GM18870 (cell line): Measurements from ENCODE around the gene GNB2.

Experiments used
- ATAC-seq: cut with Tn5 transposase; IDR thresholded peaks from one replicate; pipeline ENCODE4 v1.9.1; 2021; ENCODE audit warnings: moderate library complexity; ENCODE audit not compliant: unreplicated experiment

GNB2 gene

DNA sequence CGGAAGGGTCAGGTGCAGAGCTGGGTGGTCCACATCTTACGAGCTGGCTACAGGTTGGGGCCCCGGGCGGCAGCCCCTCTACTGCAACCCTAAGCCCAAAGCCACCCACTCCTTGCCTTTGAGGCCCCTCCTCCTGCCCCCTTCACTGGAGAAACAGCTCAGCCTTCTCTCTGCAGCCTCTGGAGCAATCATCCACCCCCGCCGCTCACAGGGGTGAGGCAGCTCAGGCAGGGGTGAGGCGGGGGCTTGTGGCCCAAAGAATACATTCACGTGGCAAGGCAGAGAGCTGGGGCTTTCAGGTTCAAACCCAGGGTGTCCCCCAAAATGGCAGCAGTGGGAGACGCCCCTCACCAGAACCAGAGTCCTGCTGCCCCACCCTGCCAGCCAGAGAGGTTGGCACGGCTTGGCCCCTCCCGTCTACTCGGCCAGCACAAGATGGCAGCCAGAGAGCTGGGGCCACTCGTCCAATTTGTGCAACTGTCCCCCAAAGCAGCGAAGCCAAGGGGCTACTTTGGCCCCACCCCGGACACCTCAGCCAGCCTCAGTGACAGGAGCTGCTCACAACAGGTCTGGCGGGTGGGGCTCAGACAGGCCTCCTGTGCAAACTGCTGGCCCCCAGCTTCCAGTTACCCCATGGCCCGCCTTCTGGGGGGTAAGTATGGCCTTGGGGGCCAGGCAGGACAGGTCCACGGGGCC lies 7.2 kb downstream of the GNB2 start:
- no peak for ATAC-seq

DNA sequence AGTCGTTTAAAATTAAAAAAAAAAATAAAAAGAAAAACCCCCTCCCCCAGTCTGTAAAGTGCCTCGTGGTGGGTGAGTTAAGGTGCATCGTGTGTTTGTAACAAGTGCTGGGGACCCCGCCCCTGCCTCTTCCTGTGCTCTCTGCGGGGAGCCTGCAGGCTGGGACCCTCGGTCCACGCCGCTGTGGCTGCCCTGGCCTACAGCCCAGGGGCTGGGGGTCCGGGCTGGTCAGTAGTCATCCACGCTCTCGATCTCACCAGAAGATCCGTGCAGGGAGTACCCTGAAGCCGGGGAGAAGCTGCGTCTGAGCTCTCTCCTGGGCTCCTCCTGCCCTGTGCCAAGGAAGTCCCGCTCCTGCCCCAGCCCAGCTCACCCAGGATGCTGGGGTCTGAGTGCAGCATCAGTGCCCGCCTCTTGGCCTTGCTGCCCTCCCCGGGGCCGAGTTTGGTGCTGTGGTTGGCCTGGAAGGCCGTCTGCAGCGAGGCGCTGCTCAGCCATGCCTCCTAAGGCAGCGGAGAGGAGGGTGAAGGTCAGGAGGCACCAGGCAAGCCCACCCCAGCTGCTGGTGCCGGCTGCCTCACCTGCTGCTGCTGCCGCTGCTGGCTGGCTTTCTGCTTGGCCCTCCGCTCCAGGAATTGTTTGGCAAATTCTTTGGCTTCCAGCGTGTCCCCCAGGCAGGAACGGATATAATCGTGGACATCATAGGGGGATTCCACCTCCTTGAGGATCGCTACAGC lies 8.1 kb downstream of the GNB2 start:
- no peak for ATAC-seq

DNA sequence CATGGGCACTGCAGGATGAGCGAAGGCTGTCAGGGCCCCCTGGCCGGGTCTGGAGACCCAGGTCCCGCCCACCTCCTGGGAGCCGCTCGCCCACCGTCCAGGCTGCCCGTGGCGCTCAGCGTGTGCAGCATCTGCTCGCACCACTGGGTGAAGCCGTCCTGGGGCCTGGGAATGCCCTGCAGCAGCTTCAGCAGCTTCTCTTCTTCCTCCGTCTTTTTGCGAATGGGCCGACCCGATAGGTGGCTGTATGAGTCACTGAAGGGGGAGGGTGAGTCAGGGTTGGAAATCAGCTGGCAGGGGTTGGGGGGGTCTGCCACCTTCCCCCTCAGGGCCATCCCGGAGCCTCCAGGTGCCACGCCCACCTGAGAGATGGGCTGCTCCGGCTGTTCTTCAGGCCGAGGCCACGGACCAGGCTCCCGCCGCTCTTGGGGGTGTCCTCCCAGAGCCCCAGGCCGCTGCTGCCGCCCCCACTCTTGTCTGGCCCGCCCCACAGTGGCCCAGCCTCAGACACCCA lies 8.7 kb downstream of the GNB2 start:
- no peak for ATAC-seq

DNA sequence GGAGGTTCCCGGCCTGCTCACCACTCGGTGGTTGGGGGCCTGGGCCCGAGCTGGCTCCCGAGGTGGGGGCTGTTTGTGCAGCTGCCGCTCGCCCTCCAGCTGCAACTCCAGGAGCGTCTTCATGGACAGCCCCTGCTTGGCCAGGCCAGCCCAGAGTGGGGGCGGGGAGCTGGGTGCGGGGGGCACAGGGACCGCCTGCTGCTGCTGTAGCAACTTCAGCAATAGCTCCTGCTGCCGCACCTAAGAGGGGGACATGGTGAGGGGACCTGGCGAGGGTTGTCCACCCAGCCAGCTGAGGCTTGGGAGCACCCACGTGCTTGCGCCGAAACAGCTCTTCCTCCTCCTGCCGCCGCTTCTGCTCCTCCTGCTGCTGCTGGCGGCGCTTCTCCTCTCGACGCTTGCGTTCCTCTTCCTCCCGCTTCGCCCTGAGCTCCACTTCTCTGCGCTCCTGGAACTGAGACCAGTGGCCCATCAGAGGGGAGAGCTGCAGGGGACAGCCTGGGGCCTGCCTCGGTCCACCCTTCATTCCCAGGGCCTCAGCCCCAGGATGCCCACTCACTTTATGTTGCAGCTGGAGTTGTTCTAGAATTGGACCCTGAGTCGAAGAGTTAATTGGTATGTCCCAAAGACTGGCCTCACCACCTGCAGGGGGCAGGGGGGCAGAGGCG lies 9.6 kb downstream of the GNB2 start:
- no peak for ATAC-seq

DNA sequence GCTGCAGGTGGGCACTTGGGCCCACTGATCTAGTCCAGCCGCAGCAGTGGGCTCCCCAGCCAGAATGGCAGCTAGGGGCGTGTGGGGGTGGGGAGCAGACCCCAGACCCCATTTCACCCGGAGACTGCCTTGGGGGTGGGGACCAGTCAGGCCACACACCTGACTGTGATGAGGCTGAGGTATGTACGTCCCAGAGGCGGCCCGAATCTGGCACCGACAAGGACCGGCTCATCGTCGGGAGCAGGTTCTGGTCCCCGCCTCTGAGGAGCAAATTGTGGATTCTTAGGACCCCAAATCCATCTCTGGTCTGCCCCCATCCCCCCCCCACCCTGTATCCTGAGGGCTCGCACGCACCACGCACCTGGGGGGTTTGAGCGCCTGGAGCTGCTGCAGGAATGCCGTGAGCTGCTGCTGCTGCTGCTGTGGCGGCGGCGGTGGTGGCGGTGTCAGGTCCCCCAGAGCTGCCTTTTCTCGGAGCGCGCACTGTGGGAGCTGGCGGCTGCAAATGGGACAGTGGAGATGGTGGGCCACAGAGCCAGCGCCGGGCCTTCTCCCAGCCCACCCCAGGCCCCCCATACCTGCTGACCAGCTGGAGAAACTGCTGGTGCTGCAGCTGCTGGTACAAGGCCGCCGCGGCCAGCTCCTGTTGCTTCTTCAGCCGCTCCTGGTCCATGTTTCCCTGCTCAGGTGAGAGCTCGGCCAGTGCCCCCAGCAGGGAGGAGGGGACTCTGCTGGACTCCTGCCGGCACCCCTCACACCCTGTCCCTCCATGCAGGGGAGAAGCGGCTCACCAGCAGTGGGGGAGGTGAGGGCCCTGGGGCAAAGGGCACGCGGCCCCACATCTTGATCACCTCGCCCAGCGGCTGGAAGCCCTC lies 10.4 kb downstream of the GNB2 start:
- no peak for ATAC-seq

DNA sequence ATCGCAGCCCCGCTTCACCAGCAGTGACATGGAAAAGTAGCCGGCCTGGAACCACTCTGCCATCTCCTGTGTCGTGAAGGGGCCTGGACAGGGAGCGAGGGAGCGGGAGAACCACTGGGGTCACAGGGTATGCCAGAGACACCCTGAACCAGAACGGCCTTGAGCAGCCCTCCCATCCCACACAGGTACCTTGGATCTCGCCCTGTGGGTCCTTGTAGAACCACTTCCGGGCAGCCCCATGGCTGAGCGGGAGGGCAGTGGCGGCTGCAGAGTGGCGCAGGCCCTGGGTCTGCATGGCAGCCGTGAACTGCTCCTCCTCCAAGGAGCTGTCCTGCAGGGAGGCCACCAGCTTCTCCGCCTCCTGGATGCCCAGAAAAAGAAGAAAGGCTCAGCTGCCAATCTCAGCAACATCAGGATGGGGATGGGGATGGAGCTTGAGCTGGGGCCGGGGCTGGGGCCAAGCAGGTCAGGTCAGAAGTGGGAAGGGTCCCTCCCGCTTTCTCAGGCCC lies 11.0 kb downstream of the GNB2 start:
- ATAC-seq = no peak

DNA sequence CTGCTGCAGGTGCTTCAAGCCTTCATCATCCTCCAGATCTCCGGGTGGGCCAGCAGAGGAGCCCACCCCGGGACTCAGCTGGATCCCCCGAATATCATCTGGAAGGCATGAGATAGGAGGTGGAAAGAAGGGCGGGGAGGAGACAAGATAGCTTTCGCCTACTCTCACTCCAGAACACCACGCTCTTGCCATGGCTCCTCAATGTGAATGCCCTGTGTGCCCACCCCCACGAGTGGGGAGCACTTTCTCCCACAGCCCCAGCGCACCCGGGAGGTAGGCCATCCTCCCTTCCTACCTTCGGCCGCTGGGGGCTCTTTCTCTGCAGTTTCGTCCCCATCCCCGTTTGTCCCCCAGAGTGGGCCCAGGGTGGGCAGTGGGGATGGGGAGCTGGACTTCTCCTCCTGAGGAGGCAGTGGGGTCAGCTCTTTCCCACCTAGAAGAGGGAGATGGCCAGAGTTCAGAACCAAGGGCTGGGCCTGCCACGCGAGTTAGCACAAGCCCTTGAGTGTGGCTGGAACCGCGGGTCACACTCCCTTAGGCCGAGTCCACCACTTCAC lies 11.6 kb downstream of the GNB2 start:
- no peak for ATAC-seq

DNA sequence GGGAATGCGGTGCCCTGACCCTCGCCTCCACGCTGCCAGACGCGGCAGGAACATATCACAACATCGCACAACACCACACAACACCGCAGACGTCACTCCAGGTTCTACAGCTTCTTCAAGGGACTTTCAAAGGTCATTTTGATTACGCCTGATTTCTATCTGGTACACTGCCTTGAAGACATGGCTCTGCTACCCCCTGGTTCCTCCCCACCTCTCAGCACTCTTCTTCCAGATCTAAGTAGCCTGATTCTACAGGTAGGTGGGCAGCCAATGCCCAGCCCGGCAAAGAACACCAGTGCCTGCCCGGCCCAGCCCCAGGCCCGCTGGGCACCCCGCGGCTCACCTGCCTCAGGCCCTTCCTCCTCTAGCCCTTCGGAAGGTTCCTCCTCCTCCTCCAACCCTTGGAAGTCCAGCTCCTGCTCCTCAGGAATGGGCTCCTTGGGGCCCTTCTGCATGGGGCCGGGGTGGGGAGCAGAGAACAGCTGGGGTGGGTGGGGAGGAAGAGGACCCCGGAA lies 12.1 kb downstream of the GNB2 start:
- no peak for ATAC-seq

DNA sequence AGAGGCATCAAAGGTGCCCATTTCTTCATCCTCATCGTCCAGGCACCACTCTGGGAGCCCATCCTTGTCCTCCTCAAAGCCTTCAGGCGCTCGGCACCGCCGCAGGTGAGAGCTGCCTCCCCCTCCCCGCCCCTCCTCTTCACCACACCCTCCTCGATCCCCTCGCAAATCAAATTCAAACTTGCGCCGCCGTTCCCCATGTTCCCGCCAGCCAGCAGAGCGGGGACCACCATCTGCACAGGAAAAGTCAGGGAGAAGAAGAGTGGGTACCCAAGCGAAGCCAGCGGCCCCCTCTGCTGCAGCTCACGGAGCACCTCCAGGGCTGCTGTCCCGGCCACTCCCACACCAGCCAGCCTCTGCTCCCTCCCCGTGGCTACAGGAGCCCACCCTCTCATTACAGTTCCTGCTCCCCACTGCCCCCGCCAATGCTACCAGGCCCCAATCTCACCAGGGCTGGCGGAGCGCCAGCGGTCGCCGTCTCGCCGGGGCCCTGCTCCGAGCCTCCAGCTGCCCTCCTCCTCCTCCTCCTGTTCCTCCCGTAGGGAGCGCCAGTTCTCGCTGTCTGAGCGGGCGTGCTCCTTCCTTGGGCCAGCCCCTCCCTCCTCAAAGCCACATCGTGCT lies 12.8 kb downstream of the GNB2 start:
- ATAC-seq = no peak

DNA sequence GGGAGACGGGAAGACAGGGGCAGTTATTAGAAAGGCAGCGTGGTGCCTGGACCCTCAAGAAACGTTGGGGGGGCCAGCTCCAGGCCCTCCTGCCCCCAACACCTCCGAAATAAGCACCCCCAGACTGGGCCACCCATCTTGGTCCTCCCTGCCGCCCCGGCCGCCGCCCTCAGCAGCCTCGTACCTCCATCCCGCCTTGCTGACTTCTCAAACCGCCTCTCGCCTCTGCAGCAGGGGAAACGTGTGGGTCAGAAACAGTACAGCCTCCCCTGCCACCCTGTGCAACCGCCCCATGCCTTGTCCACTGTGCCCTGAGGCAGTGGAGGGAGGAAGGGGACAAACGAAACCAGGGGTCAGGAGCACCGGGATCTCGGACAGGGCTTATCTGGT lies 13.3 kb downstream of the GNB2 start:
- no peak for ATAC-seq

DNA sequence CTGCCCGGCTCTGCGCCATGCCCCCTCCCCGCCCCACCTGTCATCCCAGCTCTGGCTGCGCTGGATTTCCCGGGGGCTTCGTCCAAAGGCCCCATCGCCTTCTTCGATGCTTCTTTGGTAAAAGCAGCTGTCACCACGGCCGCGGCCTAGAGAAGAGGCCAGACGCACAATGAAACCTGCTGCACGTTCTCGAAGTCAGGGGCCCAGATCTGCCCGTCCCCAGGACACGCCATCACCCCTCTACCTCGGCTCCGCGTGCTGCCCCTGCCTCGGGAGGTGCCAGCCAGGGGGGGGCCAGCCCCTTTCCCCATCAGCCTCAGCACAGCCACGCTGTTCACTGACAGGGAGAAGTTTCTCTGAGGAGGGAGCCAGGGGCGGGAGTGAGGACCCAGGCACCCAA lies 13.7 kb downstream of the GNB2 start:
- ATAC-seq = no peak

DNA sequence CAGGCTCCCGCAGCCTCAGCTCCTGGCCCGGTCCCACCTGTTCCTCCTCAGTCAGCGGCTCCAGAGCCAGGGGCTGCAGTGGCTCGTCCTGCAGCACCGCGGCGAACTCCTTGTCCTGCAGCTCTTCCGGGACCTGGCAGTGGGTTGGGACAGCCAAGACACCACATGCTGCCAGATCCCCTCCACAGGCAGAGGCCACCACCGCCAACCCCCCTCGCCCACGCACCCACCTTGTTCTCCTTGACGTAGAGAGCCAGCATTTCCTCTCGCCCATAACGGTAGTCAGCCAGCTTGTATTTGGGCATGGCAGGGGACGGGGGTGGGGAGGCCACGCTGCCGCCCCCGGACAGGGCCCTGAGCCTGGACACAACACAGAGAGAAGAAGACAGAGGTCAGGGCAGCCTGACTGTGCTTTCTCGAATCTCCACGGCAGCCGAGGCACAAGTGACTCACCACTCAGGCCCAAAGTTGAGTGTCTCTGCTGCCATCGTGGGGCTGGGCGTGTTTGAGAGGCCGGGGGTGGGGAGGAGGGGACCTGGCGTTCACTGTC lies 14.3 kb downstream of the GNB2 start:
- no peak for ATAC-seq

DNA sequence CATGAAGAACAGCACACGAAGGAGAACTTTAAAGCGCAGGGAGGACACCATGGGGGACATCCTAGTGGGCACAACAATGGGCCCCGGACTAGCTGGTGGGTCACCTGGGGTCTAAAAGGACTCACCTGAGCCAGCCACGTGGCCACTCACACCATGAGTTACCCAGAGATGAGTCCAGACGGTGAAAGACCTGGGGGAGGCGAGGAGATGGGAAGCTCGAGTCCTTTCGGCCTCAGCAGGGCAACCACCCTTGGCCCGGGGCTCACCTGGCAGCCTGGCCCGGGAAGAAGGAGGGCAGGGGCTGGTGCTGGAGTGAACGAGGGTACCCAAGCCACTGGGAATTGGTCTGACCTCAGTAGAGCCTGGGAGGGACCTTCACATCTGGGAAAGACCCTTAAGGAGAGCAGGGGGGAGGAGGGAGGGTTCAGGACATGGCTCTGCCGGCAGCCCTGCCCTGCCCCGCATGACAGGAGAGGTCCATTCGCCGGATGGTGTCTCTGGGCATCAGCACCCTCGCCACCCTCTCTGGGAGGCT lies 14.9 kb downstream of the GNB2 start:
- ATAC-seq = no peak

DNA sequence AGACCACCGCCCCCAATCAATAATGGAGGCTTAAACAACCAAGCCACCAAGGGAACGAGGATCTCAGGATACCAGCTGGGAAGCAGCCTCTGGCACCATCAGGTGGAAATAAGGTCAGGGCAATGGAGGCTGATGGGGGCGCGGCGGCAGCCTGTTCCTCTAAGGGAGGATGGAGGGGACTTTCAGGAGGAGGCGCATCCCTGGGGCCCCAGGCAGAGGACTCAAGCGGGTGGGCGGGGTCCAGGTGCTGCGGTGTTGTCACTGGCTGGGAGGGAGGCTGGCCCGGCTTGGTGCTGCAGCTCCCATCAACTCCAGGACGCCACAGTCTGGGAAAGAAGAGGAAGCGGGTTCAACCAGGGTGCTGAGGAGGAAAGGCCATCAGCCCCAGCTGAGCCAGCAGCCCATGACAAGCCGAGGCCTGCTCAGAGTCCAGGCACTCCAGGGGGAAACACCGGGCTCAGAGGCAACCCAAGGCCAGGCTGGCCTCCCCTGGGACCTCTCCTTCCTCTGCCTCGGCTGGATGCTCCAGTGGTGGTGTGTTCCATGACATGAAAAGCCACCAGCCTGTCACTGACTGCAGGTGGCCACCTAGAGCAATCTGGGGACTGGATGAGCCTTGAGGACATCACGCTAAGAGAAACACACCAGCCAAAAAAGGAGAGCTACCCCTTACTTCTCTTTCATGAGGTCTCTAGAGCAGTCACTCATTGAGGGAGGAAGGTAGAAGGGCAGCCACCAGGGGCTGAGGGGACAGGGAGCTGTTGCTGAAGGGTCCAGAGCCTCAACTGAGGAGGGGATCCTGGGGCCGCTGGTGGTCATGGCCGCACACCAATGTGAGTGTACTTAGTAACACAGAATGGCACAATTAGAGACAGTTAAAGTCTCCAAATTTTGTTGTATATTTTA lies 15.9 kb downstream of the GNB2 start:
- ATAC-seq = no peak

DNA sequence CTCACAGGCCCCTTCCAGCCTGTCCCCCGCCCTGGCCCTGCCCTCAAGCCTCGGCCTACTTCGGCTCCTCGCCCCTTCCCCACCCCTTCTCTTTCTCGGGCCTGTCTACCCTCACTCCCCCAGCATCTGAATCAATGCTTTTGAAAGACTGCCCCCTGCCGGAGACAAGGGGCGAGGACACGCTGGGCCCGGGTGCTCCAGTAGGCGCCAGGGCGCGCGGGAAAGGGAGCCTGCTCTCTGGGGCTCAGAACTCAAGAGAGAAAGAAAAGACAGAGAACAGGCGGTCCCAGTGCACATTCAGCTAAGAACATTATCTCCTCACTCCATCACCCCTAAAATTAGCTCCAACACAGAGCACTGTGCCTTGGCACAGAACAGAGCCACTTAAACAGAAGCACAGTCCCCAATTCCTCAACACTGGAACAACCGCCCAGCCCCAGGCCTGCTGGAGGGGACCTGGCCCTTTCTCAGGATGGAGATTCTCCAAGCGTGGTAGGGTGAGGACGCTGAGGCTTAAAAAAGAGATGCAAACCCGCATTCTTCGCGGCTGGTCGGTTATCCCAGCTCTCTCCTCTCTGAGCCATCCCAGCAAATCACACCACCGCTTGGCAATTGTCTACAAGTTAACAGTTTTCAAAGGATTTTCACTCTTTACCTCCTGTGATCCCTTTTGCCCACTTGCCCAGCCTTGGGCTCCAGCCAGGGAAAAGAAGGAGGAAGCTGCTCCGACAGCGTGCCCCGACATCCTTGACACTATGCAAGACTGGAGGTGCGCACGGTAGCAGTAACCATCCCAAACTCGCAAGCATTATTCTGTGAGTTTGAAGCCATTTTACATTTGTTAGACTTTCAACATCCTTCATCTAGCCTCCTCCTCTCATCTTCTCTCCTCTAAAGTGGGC lies 18.4 kb downstream of the GNB2 start:
- ATAC-seq = no peak

DNA sequence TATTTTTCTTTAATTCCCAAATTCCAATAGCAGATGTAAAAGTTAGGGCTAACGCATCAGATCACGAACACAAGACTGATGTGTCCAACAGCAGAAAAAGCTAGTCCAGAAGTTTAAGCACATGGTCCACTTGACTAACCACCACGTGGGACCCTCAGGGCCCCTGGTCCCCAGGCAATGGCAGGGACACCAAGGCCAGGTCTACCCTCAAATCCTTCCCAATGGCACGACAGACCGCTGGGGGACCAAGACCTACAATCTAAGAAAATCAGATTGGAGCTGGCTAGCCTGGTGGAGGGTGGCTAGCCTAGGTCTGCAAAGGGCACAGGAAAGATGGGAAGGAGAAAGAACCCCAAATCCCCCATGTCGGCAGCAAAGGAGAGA lies 19.0 kb downstream of the GNB2 start:
- ATAC-seq = no peak
